ENCODE measurements around the gene NOL8.

DNA sequence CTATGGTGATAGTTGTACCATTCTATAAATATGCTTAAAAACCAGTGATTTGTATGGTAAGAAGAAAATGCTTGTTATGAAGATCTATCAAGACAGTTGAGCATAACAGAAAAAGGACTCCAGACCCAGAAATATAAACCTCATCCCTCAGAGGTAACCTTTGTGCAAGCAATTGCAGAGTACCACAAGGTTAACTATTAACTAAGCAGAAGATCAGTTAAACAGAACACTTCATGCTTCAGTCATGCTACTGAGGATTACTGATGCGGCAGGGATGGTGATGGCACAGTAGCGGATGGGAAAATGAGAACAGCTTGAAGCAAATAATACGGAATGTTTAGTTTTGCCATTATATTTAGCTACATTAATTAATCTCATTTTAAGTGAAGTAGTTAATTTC lies 77.2 kb downstream of the NOL8 start:
- TF ChIP-seq POLR2A (IDR thresholded peaks at IDR 0.05), result no peak
- TF ChIP-seq, protein P1, sequence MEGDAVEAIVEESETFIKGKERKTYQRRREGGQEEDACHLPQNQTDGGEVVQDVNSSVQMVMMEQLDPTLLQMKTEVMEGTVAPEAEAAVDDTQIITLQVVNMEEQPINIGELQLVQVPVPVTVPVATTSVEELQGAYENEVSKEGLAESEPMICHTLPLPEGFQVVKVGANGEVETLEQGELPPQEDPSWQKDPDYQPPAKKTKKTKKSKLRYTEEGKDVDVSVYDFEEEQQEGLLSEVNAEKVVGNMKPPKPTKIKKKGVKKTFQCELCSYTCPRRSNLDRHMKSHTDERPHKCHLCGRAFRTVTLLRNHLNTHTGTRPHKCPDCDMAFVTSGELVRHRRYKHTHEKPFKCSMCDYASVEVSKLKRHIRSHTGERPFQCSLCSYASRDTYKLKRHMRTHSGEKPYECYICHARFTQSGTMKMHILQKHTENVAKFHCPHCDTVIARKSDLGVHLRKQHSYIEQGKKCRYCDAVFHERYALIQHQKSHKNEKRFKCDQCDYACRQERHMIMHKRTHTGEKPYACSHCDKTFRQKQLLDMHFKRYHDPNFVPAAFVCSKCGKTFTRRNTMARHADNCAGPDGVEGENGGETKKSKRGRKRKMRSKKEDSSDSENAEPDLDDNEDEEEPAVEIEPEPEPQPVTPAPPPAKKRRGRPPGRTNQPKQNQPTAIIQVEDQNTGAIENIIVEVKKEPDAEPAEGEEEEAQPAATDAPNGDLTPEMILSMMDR (IDR thresholded peaks at IDR 0.05), result no peak

All from testis (tissue), 2 donors.